ENCODE measurements around the gene SAMD5.

- no peak for TF ChIP-seq CTCF (IDR thresholded peaks at IDR 0.05)
- no peak for TF ChIP-seq POLR2A (IDR thresholded peaks at IDR 0.05)
Observed at GRCh38 chr6:147569788-147570187, 61.3 kb downstream of the SAMD5 start.
